Measurements from ENCODE around the gene ATXN1.

GRCh38 chr6:16543521-16543920, 217.7 kb downstream of the ATXN1 start:
- TF ChIP-seq KDM1A (IDR thresholded peaks at IDR 0.05; ENCODE audit: borderline replicate concordance, low read length): no peak
- TF ChIP-seq NRF1 (IDR thresholded peaks at IDR 0.05; ENCODE audit: low read depth, low read length): no peak
- no peak for TF ChIP-seq CTCF (IDR thresholded peaks at IDR 0.05; ENCODE audit: control extremely low read depth in 1 of 3, insufficient read depth in 1 of 3, low read depth in 1 of 3, low read length in 3 of 3)
- TF ChIP-seq POLR2AphosphoS5 (IDR thresholded peaks at IDR 0.05; ENCODE audit: low read depth, low read length): no peak
- TF ChIP-seq RAD21 (IDR thresholded peaks at IDR 0.05 in 1 of 2, conservative IDR thresholded peaks at IDR 0.05 in 1 of 2; ENCODE audit: low read depth in 2 of 2, low read length in 2 of 2): no peak
- TF ChIP-seq EZH2 (IDR thresholded peaks at IDR 0.05; ENCODE audit: low read depth, low read length, severe bottlenecking): no peak
- TF ChIP-seq HDAC6 (IDR thresholded peaks at IDR 0.05; ENCODE audit: low read depth, low read length): no peak
- TF ChIP-seq RFX5 (IDR thresholded peaks at IDR 0.05; ENCODE audit: borderline replicate concordance, low read depth, low read length): no peak
- no peak for TF ChIP-seq SUZ12 (IDR thresholded peaks at IDR 0.05; ENCODE audit: low read length)
- TF ChIP-seq TBP (IDR thresholded peaks at IDR 0.05; ENCODE audit: low read depth, low read length): no peak
- no peak for TF ChIP-seq SIX5 (IDR thresholded peaks at IDR 0.05; ENCODE audit: low read depth, low read length)
- no peak for TF ChIP-seq EP300 (IDR thresholded peaks at IDR 0.05; ENCODE audit: borderline replicate concordance in 1 of 2, low read depth in 2 of 2, low read length in 2 of 2)
